Measurements from ENCODE around the gene SLC25A22.

The SLC25A22 gene

DNA sequence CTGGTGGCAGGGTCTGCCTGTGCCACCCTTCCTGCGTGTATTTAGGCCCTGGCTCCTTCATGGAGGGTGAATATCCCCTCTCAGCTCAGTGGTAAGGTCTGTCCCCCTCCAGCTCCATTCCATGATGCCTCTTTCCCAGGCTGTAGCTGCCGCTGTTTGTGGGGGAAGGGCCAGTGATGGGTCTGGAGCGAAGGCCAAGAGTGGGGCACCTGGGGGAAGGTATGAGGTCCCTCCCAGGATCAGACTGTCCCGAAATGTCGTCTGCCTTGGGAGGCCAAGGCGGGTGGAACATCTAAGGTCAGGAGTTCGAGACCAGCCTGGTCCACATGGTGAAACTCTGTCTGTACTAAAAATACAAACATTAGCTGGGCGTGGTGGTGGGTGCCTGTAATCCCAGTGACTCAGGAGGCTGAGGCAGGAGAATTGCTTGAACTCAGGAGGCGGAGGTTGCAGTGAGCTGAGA, 35.8 kb upstream of the SLC25A22 start:
- no peak for DNase-seq (ENCODE audit: low read depth)

DNA sequence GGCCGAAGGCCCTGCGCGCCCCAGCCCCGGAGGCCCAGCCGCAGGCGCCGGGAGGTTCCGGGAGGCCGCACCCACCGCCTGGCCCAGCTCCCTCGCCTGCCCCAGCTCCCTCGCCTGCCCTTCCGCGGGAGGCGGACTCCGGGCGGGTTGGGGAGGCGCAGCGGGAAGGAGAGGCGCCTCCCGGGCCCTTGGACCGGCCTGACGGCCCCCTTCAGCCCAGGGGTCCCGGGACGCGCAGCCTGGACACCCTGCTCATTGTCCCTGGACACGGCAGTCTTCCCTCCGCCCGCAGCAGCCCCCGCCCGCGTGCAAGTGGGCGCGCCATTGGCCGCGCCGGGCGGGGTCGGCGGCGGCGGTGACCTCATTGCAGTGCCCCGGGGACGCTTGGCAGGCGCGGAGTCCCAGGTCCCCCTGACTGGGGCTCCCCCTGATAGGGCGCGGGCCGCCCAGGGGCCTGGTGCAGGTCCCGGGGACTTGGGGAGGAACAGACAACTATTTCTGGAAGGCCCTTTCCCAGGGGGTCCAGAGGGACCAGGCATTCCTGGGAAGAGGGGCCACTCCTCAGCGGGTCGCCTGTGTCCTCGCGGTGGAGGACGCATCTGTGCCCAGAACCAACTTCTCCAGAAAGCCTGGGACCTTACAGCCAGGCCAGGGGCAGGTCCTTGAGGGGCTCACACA, 35.2 kb upstream of the SLC25A22 start:
- DNase-seq (ENCODE audit: low read depth), result no peak

DNA sequence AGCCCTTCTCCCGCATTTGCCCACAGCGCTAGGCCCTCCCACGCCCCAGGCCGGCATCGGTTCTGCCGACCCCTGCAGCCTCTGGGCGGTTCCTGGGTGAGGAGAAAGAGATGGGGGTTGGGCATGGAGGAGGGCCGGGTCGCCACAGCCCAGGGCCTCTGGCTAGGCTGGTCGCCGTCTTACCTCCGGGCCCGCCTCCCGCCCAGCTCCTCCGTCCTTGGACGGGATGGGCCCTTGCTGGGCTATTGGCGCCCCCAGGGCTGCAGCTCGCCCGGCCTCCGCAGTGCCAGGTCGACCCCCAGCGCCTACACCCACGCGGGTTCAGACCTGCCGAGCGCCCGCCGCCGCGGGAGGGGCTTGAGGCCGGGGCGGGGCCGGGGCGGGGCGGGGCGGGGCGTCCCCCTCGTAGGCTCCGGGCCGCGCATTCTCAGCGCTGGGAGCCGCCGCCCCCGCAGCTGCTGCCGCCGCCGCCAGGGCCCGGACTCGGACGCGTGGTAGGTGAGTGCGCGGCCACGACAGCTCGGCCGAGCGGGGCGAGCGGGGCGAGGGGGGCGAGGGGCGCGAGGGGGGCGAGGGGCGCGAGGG, 34.5 kb upstream of the SLC25A22 start, which contains the start of gene CD151:
Gene CD151, plus strand, starts transcription at position 424 of the 585 bp plus-strand sequence. CDS start 3,118 bp downstream, outside the sequence.
- peak; percentile 57 for DNase-seq (ENCODE audit: low read depth)

DNA sequence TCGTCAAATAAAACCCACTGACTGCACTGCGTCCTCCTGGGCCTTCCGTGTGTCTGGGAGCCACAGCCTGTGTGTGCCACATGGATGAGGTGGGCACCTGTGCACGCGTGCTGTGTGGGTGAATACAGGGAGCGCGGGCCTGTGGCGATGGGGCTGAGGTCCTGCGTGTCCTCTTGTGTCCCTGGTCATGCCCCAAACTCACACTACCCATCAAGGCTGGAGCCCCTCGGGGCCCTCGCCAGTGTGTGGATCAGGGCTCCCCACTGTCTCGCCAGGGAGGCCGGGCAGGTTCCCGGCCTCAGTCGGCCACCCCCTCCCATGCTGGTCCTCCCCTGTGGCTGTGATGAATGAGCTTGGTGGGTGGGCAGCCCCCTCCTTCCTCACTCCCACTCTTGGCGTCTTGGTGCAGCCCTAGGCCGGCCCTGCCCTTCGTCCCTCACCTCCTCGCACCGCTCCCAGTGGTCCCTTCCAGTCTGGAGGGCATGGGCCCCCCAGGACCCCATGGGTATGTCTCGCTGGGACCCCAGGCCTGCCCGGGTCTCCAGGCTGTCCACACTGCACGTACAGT, 34.0 kb upstream of the SLC25A22 start:
- no peak for DNase-seq (ENCODE audit: low read depth)

DNA sequence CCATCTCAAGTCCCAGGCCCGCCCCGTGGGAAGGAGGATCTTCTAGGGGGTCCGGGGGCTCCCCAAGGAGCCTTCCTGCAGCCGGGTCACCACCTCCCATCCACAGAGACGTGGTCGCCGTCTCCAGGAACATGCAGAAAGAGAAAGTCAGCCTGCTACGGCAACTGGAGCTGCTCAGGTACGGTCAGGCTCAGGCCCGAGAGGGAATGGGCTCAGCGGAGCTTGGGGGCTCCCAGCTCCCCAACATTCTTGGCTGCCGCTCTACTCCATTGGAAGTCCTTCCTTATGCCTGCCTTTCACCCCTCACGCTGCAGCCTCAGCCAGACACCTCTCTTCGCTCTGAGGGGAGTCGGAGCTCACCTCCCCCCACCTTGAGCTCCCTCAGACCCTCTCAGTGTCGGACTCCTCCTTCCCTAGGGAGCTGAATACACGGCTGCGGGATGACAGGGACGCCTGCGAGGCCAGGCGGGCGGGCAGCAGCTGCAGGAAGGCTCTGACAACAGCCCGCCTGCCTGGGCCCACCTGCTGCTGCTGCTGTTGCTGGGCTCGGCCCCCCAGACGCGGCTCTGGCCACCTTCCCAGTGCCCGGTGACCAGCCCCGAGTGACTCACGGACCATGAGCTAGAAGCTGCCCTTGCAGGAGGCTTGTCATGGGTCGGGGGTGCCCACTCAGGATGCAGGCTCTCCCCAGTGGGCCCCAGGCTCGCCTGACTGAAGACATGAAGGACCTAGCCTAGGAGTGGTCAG, 33.2 kb upstream of the SLC25A22 start:
- DNase-seq (ENCODE audit: low read depth), result no peak

DNA sequence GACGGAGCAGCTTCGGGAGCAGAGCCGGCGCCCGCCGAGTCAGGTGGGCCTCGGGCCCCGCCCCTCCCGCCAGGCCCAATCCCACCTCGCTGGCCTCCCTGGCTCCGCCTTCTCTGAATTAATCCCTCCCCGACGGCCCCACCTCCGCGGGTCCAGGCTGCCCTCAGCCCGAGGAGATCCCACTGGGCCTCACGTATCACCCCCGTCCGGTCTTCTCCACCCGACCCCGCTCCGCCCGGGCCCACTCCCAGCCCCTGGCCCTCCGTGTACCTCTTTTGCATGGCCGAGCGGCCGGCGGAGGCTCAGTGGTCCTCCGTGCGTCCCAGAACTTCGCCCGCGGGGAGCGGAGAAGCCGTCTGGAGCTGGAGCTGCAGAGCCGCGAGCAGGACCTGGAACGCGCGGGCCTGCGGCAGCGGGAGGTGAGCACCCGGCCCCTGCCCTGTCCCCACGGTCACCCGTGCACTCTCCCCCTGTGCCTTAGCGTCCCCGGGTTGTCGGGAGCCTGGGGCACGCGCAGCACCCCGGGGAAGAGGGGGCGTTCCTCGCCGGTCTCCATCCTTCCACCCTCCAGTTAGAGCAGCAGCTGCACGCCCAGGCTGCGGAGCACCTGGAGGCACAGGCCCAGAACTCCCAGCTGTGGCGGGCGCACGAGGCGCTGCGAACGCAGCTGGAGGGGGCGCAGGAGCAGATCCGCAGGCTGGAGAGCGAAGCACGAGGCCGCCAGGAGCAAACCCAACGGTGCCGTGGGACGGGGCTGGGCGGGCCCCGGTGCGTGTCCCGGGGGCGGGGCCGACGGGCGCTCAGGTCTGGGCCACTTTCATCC, 32.4 kb upstream of the SLC25A22 start:
- DNase-seq (ENCODE audit: low read depth), result peak; percentile 70

DNA sequence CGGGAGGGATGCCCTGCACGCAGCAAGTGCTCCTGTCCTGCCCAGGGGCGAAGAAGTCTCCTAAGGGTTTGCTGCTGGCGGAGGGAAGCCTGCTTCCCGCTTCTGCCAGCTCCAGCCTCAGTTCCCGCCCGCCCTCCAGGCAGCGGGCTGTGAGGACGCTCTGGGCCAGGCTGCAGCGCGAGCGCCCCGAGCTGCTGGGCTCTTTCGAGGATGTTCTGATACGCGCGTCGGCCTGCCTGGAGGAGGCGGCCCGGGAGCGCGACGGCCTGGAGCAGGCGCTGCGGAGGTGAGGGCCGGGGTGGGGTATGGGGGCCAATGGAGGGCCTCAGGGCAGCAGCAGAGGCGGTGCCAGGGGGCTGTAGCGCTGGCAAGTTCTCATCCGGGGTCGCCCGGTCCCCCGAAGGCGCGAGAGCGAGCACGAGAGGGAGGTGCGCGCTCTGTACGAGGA, 31.8 kb upstream of the SLC25A22 start:
- no peak for DNase-seq (ENCODE audit: low read depth)

DNA sequence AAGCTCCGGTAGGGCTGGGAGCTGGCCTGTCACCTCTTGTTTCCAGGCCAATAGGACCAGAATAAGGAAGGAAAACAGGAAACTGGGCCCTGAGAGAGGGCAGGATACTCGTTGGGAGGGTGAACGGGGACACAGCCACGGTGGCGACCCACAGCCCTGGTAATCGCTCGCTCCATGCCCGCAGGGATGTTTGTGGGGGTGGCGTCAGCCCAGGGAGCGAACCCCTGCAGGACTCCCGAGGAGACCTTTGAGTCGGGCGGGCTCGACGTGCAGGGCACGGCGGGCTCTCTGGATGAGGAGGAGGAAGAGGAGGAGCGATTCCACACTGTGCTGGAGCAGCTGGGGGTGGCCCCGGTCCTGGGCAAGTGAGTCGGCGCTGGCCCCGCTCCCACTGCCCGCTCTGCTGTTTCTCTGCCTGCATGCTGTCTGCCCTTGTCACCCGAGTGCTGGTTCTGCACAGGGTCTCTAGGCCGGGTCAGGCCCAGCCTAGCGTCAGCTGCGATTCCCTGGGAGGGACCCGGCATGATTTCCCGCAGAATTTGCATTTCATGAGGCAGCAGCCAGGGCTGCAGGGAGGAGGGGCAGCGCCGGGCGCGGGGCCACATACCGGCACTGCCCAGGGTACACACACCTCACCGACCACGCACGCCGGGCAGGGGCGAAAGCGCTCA, 31.2 kb upstream of the SLC25A22 start:
- DNase-seq (ENCODE audit: low read depth), result no peak

DNA sequence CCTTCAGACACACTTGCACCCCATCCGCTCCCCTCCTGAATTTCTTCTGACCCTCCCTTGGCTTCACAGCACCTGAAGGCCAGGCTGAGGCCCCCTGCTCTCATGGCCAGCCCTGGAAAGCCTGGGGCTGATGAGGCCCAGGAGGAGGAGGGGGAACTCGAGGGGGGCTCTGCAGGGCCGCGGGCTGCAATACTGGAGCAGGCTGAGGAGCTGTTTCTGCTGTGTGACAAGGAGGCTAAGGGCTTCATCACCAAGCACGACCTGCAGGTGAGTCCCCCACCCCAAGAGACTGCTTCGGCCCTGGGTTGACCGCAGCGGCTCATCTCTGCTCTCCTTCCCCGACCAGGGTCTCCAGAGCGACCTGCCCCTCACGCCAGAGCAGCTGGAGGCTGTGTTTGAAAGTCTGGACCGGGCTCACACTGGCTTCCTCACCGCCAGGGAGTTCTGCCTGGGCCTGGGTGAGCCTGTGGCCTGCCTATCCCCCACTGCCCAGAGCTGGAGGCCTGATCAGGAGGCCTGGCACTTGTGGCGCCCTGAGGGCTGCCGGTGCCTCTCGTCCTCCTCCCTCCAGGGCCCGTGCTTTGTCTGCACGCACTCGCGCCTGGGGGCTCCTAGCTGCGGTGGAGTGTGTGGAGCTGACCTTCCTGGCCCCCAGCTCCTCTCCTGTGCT, 30.6 kb upstream of the SLC25A22 start:
- DNase-seq (ENCODE audit: low read depth), result no peak

DNA sequence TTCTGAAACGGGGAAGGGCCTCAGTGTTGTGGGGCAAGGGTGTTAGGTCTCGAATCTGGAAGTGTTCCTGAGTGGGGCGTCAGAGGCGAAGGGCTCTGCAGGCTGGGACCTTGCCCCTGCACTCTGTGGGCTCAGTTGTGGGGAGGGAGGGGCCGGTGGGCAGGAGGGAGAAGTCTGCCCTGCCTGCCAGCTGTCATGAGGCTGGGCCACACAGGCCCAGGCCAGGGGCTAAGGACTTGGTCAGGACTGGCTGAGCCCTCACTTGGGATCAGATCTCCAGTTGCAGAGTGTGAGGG, 29.8 kb upstream of the SLC25A22 start, which contains the start of gene CRACR2B:
Gene CRACR2B, plus strand, starts transcription at position 23 of the 296 bp plus-strand sequence. CDS start 689 bp downstream, outside the sequence.
- DNase-seq (ENCODE audit: low read depth), result no peak

DNA sequence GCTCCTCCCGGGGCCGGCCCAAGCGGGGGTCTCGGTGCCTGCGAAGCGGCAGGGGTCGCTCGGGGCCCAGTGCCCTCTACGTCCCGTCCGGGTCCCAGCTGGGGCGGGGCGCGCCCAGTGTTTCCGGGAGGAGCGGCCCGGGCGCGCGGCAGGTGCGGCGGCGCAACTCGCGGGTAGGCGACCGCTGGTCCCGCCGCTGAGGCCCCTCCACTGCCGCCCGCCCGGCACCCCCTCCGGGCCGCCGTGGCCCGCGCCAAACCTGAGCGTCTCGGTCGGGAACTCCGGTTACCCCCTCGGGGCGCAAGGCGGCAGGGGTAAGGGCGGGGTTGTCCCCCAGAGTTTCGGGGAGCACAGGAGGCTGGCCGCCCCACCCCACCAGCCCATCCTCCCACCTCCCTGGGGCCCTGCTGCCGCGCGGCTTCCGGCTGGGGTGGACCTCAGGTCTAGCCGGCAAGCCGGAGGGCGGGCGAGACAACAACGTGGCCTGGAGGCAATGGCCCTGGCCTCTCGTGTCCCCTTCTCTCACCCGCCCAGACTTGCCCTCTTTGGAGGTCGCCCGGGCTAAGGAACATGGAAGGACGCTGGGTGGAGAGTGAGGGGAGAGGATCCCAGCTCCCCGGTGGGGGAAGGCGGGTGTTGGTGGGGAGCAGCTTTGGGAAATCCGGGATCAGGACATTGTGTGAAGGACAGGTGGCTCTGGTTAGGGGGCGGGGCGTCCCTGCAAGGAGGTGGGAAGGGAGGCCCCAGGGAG, 29.2 kb upstream of the SLC25A22 start:
- no peak for DNase-seq (ENCODE audit: low read depth)

DNA sequence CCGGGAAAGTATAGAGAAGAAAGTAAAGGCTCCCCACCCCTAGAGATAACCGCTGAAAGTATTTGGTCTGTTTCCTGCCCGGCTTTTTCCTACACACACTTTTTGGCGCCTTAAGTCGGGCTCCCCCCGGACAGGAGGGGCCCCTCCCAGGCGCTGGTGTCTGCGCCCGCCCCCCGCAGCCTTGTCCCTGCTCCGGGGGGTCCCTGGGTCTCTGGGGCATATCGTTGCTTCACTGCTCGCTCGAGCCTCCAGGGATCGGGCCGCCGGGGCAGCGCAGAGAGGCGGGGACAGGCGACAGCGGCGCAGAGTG, 28.7 kb upstream of the SLC25A22 start:
- DNase-seq (ENCODE audit: low read depth), result no peak

DNA sequence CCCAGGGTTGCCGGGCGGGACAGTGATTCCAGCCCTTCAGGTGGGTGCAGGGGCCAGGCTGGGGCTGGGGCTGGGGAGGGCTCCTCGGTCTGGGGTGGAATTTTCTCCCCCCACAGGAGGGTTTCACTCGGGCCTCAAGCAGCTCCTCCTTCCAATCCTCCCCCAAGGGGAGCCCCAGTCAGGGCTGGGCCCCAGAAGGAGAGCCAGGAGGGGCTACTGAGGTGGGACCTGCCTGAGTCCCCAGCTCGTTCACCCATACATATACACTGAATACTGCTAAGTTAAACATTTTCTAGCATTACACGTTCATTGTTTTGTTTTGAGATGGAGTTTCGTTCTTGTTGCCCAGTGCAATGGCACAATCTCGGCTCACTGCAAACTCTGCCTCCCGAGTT, 28.1 kb upstream of the SLC25A22 start:
- DNase-seq (ENCODE audit: low read depth), result no peak

DNA sequence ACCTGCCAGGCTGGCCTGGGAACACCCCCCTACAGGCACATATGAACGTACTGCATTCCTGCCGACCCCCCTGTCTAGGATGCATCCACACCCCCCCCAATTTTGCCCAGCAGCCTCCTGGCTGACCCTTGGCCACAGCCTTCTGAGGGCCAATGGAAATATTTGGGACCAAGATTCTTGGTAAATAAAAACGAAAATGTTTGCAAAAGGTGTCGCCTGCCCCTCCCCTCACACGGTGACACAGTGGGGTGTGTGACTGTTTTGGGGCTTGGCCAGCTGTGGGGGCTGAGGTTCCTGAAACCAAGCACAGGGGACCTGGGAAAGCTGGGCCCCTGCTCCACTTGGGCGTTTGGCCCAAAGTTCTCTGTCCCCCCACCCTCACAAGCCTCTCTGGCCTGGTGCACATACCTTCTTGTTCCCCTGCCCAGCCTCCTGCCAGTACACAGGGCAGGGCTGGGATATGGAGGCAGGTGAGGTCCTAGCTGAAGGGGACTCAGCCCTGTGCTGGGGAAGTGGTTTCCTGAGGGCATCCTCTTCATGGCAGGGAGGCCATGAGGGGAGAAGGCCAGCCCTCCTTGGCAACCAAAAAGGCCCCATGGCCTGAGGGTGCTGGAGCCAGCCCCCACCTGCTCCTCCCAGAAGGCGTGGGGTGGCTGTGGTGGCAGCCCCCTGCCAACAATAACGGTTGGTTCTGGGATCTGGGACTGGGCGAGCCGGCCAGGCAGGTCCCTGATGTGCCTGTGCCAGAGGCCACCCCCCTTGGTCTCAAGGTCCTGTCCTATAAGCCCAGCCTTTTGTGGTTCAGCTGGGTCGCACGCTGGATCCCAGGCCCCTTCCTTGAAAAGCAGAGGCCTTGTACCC, 27.5 kb upstream of the SLC25A22 start:
- DNase-seq (ENCODE audit: low read depth), result no peak

DNA sequence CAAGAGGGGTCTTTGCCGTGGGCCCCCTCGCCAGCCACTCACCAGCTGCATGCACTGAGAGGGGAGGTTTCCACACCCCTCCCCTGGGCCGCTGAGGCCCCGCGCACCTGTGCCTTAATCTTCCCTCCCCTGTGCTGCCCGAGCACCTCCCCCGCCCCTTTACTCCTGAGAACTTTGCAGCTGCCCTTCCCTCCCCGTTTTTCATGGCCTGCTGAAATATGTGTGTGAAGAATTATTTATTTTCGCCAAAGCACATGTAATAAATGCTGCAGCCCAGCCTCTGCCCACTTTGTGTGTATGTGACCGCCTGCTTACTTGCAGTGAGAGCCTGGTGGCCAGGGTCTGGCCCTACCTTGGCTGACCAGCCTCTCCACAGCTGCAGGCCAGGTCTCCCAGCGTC, 26.9 kb upstream of the SLC25A22 start:
- no peak for DNase-seq (ENCODE audit: low read depth)

DNA sequence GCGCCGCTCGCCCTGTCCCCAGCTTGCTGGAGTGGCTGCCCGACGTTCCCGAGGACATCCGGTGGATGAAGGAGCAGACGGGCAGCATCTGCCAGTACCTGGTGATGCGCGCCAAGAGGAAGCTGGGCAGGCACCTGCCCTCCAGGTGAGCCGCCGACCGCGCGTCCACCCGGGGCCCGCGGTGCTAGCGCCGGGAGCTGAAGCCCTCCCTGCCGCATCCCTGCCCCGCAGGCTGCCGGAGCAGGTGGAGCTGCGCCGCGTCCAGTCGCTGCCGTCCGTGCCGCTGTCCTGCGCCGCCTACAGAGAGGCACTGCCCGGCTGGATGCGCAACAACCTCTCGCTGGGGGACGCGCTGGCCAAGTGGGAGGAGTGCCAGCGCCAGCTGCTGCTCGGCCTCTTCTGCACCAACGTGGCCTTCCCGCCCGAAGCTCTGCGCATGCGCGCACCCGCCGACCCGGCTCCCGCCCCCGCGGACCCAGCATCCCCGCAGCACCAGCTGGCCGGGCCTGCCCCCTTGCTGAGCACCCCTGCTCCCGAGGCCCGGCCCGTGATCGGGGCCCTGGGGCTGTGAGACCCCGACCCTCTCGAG, 26.3 kb upstream of the SLC25A22 start:
- DNase-seq (ENCODE audit: low read depth), result no peak

DNA sequence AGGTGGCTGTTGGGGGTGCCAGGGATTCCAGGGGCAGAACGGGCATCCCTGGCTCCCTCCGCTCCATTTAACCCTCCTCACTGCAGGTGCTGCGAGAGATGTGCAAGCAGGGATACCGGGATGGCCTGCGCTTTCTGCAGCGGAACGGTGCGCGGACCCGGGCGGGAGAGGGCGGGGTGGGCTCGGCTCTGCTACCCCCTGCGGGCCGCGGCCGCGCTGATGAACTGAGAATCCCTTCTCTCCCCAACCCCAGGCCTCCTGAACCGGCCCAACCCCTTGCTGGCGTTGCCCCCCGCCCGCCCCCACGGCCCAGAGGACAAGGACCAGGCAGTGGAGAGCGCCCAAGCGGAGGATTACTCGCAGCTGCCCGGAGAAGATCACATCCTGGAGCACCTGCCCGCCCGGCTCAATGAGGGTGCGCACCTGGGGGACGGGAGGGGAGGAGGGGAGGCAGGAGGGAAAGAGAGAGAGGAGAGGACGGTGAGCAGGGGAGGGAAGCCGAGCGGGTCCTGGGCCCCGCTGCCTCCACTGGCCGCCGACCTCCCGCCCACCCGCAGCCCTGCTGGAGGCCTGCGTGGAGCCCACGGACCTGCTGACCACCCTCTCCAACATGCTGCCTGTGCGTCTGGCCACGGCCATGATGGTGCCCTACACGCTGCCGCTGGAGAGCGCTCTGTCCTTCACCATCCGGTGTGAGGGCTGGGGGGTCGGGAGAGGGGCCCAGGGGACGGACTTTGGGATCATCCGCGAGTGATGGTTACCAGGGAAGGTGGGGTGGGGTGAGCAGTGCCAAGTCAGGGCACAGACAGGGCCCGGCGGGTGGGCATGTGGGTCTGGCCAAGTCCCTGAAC, 25.6 kb upstream of the SLC25A22 start:
- no peak for DNase-seq (ENCODE audit: low read depth)

Data from iris pigment epithelial cell (primary cell).